IPS-11a (cell line): ENCODE data around the gene SLC16A10.
"Not testable (repeated sequence)": the region's sequence is repeated elsewhere in the genome, so short reads cannot be mapped to it uniquely, and the experiment has no call there.

Source experiments
- H3K4me3 ChIP-seq: one replicate; pipeline ENCODE4 v1.5.1; 2013; ENCODE audit warnings: low read depth, low read length, control low read depth

The SLC16A10 gene

DNA sequence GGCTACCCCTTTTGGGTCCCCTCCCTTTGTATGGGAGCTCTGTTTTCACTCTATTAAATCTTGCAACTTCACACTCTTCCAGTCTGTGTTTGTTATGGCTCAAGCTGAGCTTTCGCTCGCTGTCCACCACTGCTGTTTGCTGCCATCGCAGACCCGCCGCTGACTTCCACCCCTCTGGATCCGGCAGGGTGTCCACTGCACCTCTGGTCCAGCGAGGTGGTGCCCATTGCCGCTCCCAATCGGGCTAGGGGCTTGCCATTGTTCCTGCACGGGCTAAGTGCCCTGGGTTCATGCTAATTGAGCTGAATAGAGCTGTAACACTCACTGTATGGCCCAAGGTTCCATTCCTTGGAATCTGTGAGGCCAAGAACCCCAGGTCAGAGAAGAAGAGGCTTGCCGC is 43.7 kb downstream of the SLC16A10 start:
- not testable (repeated sequence) for H3K4me3 ChIP-seq

DNA sequence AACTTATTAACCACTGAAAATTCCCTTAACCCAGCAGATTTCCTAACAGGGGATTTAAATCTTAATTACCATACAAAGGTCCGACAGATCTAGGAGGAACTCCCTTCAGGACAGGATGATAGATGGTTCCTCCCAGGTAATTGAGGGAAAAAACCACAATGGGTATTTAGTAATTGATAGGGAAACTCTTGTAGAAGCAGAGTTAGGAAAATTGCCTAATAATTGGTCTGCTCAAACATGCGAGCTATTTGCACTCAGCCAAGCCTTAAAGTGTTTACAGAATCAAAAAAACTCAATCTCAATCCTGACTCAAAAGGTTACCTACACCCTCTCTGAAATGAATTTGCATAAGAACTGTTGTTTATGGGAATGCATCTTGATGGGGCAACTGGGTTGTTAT is 45.4 kb downstream of the SLC16A10 start:
- not testable (repeated sequence) for H3K4me3 ChIP-seq

DNA sequence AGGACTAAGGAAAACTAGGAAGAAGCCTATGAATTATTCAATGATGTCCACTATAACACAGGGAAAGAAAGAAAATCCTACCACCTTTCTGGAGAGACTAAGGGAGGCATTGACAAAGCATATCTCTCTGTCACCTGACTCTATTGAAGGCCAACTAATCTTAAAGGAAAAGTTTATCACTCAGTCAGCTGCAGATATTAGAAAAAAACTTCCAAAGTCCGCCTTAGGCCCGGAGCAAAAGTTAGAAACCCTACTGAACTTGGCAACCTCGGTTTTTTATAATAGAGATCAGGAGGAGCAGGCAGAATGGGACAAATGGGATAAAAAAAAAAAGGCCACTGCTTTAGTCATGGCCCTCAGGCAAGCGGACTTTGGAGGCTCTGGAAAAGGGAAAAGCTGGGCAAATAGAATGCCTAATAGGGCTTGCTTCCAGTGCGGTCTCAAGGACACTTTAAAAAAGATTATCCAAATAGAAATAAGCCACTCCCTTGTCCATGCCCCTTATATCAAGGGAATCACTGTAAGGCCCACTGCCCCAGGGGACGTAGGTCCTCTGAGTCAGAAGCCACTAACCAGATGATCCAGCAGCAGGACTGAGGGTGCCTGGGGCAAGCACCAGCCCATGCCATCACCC is 47.0 kb downstream of the SLC16A10 start:
- H3K4me3 ChIP-seq = not testable (repeated sequence)

DNA sequence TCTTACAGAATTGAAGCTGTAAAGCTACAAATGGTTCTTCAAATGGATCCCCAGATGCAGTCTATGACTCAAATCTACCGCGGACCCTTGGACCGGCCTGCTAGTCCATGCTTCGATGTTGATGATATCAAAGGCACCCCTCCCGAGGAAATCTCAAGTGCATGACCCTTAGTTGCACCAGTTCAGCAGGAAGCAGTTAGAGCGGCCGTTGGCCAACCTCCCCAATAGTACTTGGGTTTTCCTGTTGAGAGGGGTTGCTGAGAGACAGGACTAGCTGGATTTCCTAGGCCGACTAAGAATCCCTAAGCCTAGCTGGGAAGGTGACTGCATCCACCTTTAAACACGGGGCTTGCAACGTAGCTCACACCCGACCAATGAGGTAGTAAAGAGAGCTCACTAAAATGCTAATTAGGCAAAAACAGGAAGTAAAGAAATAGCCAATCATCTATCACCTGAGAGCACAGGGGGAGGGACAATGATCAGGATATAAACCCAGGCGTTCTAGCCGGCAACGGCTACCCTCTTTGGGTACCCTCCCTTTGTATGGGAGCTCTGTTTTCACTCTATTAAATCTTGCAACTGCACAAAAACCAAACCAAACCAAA is 50.3 kb downstream of the SLC16A10 start:
- not testable (repeated sequence) for H3K4me3 ChIP-seq

DNA sequence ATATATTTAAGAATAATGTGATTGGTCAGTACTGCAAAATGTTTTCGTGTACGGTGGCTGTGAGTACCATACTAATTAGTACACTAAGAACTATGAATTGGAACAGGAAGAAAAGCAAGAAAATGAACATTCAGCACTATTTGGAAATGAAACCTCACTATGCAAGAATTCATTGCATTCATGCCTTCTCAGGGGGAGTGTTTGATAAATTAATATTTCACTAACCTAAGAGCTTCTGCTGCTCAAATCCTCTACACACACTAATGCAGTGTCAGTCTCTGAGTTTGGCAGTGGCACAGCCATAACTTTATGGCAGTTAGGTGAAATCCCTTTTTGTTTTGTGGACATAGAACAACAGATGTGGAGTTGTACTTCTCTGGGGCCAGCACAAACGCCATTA is 60.1 kb downstream of the SLC16A10 start:
- H3K4me3 ChIP-seq = no peak overlapping the region

DNA sequence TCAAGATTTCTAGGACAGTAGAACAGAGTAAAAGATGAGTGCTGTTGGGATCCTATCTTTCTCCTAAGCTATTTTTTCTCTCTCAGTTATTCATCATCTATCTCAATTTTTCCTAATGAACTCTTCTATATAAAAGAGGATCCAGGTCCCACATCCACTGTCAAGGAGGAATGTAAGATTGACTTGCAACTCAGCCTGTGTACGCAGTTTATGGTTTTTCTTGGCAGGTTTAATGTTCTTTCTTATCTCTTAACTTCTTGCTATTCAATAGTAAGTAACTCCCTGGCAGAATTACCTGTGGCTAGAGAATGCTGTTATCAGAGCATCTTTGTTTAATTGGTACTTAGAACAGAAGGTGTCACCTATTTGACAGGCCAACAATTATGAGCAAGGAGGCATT is 60.8 kb downstream of the SLC16A10 start:
- no peak overlapping the region for H3K4me3 ChIP-seq

DNA sequence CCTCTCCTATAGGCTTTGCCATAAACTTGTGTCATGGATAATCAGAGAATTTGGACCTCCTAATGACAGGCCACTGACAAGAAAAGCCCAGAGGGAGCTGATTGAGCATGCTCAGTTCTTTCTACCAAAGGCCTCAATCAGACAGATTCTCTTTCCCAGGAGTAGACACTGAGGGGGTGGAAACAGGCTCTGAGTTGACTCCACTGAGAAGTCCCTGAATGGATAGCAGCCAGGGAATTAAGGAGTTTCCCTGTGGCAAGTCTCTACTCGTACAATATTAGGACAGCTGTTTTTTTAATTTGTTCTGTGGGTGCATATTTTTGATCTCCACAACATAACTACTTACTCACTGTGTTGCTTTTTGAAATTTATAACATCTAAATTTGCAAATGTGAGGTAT is 63.3 kb downstream of the SLC16A10 start:
- H3K4me3 ChIP-seq = no peak overlapping the region

DNA sequence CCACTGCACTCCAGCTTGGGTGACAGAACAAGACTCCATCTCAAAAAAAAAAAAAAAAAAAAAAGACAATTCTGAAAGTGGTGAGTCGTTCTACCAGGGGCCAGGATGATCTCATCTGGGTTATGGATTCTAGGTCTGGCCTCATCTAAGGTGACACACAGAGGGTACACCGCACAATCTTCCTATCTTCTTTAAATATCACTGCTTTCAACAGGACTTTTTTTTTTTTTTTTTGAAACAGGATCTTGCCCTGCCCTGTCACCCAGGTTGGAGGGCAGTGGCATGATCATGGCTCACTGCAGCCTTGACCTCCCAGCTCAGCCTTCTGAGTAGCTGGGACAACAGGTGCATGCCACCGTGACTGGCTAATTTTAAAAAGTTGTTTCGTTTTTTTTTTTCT is 67.7 kb downstream of the SLC16A10 start:
- no peak overlapping the region for H3K4me3 ChIP-seq

DNA sequence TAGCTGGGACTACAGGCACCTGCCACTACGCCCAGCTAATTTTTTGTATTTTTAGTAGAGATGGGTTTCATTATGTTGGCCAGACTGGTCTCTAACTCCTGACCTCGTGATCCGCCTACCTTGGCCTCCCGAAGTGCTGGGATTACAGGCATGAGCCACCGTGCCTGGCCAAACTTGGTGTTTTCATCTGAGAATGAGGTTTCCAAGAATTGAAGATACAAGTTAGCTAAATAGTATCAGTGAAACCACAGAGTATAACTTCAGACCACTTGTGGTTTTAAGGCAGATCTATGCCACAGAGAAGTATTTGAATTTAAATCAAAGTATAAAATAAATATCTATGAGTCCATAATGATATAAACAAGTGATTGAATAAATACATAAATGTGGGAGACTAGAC is 70.1 kb downstream of the SLC16A10 start:
- H3K4me3 ChIP-seq = no peak overlapping the region

DNA sequence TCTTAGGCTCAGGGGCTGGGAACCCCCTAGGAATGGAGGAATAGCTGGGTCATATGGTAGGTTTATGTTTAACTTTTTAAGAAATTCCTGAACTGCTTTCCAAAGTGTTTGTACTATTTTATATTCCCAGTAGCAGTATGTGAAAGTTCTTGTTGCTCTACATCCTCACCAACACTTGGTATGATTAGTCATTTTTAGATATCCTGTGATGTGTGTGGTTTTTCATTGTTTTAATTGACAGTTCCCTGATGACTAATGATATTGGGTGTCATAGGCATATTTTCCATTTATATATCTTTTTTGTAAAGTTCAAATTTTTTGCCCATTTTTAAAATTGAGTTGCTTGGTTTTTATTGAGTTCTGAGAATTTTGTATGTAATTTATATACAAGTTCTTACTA is 72.3 kb downstream of the SLC16A10 start:
- no peak overlapping the region for H3K4me3 ChIP-seq

DNA sequence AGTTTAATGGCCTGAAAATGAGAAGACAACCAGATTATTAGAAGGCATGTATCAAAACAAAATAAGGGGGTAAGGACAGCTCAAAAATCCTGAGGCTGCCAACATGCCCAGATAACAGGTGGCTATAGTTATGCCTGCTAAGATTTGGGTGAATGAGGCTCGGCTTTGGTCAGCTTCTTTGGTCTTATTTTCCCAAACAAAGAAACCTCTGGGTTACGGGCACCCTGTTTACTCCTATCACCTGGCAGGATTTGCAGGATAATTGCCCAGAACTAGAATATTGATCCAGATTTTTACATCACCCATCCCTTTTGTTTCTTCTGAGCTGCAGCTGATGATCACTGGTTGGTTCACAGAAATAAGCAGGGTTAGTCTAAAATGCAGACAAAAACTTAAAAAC is 74.3 kb downstream of the SLC16A10 start:
- no peak overlapping the region for H3K4me3 ChIP-seq

DNA sequence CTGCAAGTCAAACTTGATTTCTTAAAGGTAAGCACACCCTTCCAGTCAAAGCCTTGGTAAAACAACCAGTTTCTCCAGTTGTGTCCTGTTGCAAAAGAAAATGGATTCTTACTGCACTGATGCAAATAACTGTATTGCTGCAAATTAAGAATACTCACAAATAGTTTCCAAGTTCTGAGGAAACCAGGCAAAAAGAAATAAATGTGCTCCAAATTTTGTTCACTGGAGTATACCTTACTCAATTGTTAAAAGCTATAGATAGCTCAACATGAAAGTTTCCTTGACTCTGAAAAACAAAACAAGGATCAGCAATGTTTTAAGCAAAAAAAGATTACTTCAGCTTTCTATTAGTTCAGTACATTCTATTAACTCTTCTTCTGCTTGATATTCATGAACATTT is 75.2 kb downstream of the SLC16A10 start:
- H3K4me3 ChIP-seq = no peak overlapping the region

DNA sequence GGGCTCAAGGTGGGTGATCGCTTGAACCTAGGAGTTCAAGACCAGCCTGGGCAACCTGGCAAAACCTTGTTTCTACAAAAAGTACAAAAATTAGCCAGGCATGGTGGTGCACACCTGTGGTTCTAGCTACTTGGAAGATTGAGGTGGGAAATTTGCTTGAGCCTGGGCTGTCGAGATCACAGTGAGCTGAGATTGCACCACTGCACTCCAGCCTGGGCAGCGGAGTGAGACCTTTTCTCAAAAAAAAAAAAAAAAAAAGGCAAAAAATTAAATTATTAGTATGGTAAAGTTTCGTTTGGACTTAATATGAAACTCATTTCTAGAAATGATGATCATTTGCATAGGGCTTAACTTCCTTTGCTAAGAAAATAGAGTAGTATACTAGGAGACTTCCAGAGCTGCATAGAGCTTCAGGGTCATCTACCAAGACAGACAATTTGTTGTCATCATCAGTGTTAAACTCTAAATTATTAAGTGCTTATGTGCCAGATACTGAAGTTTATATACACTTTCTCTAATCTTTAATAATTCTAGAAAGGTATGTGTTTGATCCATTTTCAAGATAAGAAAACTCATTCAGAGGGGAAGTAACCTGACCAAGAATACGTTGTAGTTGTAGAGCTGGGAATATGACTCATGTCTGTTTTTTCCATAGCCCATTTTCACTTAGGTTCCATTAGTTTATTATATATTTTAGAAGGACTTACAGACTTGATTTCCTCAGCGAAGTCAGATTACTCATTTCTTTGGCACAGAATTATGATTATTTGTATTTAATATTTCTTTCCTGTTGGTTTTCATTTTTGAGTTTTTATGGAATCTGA is 84.5 kb downstream of the SLC16A10 start:
- no peak overlapping the region for H3K4me3 ChIP-seq

DNA sequence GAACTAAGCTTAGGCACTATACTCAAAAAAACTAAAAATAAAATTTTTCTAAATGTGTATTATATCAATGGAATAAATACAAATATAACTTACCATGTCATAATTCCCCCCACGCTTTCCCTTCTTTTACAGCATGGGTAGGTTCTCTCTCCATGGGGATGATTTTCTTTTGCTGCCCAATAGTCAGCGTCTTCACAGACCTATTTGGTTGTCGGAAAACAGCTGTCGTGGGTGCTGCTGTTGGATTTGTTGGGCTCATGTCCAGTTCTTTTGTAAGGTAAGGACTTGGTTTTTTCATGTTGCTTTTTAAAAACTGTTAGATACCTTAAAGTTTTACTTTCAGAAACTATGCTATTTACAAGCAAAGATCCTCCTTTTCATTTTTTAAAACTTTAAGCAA is 85.3 kb downstream of the SLC16A10 start:
- no peak overlapping the region for H3K4me3 ChIP-seq

DNA sequence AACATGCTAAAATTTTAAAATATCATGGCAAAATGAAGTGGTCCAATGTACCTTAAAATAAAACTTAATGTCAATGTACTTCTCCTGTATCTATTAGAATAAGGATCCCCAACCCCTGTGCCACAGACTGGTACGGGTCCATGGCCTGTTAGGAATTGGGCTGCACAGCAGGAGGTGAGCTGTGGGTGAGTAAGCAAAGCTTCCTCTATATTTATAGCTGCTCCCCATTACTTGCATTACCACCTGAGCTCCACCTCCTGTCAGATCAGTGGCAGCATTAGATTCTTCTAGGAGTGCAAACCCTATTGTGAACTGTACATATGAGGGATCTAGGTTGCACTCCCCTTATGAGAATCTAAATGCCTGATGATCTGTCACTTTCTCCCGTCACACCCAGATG is 86.0 kb downstream of the SLC16A10 start:
- no peak overlapping the region for H3K4me3 ChIP-seq

DNA sequence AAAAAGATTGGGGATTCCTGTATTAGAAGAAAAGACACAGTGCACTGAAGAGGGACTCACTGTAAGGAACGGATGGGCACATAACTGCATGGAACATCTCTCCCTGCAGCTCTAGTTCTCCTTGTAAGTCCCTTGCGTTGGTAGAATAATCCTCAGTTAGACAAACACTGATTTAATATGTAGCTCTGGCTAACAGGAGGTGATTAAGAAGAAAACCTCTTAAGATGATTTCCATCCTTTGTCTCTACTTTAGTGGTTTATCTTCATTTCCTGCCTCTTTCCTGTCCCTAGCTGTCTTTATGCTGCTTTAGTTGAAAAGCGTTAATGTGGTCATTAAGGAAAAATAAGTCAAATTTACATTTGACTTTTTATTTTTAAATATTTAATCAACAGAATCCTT is 86.6 kb downstream of the SLC16A10 start:
- H3K4me3 ChIP-seq = no peak overlapping the region

DNA sequence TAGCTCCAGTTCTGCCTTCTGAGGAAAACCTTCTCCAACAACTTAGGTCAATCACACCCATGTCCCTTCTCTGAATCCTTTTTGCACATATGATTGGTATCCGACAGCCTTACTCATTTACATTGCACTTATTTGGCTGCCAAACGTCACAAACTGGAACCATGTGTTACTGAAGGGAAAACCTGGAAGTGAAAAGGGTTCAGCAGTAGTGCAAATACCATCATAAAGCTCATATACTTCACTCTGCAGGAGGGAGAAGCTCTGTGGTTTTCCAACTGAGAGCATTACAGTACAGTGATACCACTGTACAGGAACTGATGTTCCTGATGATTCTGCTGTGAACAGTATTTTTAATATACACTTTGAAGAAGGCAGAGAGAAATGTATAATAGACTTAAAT is 87.8 kb downstream of the SLC16A10 start:
- H3K4me3 ChIP-seq = no peak overlapping the region

DNA sequence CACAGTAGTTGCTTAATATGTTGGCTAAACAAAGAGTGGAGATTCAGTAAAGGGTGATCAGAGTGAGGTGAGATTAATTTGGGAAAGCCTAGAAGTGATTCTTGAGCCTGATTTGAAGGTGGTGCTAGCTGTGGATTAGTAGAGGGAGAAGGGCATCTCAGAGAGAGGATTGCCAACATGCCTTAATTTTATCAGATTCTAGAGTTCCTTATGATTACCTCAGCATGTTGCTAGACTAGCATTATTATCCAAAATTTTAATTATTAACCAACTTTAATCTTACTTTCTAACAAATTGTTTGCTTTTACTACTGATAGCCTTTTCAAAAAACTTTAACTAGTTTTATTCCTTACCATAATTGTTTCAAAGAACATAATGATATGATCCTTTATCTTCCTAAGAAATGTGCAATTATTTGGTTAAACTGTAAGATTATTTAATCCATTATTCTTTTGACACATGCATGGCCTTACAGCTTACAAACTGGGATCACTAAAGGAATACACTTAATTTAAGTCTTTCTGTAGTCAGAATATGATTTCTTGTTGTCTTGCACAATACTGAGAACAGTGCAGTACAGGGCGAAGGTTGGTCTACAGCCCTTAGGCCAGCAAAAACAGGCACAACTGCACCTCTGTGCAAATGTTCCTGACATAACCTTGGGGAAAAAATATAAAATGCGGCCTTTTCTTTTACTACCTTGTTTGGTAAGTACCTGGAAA is 88.9 kb downstream of the SLC16A10 start:
- no peak overlapping the region for H3K4me3 ChIP-seq

DNA sequence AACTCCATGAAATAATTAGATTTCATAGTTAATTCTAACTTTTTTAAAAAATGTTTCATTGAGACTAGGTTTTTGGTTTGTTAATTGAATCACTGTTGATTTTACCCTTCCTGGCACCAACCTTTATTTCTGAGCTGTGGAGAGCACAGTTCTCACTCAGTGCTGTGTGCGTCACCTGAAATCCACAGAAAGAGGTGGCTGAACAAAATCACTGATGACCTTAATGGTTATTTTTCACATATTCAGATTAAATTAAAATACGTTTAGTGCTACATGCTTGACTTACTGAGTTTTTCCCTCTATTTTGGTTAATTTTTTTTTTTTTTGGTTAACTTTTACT is 89.4 kb downstream of the SLC16A10 start:
- H3K4me3 ChIP-seq = no peak overlapping the region

DNA sequence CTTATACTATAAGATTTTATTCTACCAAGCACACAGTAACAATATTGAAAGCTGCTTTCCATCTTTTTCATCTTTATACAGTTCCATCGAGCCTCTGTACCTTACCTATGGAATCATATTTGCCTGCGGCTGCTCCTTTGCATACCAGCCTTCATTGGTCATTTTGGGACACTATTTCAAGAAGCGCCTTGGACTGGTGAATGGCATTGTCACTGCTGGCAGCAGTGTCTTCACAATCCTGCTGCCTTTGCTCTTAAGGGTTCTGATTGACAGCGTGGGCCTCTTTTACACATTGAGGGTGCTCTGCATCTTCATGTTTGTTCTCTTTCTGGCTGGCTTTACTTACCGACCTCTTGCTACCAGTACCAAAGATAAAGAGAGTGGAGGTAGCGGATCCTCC is 89.8 kb downstream of the SLC16A10 start:
- no peak overlapping the region for H3K4me3 ChIP-seq

DNA sequence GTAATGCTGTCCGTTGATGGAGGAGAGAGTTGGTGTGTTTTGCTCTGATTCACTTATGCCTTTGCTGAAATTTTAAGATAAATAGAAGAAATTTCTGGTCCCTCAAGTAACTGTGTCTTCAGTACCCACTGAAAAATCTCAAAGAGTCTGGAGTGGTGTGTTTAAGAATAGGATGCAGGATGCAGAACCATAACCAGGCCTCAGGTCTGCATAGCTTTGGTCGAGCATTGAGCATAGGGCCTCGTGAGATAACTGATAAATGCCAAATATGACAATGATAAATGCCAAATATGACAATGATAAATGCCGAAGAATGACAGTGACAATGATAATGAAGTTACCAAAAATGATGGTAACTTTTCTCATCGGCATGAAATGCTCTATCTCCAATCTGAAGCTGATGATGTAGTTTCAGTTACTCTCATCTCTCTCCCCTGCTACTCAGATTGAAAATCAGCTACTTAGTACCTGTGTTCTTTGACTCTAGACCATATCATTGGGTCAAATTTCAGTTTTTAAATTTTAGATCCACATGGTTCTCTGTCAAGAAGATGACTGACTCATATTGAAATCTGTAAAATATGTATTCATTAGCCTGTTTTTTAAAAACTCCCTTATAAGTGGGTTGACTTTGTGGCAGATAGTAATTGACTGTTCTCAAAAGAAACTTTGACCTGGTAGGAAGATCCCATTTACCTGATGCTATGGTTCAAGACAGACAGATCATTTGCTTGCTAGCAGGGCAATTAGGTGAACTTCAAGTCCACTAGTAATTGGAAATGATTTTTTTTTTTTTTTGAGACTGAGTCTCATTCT is 96.6 kb downstream of the SLC16A10 start:
- H3K4me3 ChIP-seq = no peak overlapping the region
